HG02763 (cell line): ENCODE data around the gene APOL5.

Experiments used
- ATAC-seq: cut with Tn5 transposase; IDR thresholded peaks from one replicate; pipeline ENCODE4 v1.9.1; 2021; ENCODE audit warnings: mild to moderate bottlenecking, moderate library complexity; ENCODE audit not compliant: unreplicated experiment

Gene APOL5

DNA sequence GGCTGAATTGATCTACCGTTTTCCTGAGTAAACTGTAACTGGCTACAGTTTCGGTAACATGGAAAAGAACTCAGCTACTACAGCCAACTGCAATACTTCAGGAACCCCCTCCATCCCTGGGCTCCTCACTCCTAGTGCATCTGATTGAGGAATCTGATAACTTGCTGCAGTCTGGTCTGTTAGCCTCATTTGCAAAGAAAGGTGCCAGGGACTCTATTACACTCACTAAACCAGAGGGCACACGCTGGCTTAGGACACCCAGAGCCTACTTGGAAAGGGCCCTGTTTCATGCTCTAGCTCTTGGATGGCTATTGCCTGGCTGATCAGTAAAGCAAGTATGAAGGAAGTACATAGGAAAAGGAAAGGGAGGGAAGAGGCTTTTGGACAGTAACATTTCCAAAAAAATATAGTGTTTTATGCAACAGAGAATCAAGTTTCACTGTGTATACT lies 22.3 kb downstream of the APOL5 start:
- no peak for ATAC-seq

DNA sequence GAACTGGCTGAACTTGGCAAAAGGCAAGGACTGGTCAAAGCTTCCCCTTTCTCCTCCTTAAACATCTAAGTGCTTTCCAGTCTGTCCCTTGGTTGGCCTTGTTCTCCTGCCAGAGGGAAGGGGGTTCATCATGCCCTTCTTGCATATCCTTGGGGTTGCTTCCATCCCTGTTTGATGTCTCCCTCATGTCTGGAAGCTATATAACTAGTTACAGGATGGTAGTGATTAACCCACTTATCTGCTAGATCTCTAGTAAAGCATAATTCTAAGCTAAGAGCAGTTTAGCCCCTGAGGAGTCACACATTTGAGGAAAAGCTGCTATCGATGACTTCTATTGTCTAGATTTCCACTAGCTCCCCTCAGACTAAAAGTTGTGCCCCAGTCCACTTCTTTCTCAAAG lies 22.9 kb downstream of the APOL5 start:
- no peak for ATAC-seq

DNA sequence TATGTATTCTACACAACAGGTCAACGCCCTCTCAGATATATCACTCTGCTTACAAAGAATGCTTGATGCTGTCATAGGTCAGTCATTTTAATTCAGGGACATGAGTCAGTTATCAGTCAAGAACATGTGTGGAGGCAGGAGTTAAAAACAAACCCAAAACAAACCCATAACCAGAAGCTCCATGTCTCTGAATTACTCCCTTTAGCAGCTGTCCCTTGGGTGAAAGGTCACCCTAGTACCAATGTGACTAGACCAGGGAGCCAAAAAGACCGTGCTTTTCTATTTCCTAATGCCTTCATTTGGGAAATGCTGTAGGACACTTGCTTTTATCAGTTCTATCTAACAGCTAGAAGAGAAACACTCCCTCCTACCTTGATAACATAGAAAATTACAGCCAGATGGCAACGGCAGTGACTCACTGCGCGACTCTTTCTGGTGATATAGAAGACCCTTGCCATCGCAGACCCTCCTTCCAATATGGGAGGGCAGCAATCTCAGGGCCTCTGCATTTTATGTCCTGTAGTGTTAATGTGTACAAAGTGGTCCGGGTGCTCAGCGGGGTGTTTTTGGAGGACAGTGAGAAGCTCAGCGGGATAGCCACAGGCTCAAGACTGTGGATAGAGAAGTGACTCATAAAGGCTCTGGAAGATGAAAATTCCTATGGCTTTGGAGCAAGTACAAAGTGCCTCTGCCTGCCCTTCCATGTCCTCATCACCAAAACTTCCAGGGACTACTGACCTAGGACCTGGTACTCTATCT lies 24.8 kb downstream of the APOL5 start:
- no peak for ATAC-seq

DNA sequence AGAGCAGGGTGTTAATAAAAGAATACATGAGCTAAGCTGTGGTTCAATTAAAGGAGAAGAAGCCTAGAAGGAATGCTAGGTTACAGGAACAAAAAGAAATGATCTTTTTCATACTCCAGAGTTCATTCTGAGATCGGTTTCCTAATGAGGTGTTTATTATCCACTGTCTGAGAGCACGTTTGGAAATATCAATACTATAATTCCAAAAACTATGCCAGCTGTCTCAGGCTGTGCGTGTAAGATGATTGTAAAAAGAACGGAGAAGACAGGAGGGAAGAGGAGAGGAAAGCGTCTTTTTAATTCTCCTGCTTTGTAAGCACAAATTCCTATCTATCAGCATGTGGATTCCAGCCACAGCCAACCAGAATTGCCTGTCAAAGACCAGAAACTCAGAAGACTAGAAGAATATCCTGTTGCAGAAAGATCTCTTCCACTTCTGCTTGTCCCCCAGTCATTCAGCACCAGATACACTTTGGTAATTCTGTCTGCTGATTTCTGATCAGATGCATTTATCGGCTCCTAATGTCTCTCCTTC lies 25.7 kb downstream of the APOL5 start:
- no peak for ATAC-seq

DNA sequence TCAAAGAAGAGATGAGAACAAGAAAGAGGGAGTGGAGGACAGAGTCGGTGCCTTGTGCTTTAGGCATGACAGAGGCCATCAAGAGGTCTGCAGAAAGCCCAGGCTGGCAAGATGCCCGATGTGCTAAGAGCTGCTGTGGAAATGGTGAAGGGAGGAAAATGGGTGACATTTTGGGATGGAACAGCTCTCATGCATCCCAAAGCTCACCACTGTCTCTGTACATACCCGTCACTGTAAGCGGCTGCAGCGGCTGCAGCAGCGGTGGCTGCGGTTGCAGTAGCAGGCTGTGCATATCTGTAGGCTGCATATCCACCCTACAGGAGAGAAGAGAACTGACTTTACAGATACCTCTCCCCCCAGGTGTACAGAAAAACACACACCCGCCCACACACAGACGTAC lies 28.6 kb downstream of the APOL5 start:
- ATAC-seq = no peak

DNA sequence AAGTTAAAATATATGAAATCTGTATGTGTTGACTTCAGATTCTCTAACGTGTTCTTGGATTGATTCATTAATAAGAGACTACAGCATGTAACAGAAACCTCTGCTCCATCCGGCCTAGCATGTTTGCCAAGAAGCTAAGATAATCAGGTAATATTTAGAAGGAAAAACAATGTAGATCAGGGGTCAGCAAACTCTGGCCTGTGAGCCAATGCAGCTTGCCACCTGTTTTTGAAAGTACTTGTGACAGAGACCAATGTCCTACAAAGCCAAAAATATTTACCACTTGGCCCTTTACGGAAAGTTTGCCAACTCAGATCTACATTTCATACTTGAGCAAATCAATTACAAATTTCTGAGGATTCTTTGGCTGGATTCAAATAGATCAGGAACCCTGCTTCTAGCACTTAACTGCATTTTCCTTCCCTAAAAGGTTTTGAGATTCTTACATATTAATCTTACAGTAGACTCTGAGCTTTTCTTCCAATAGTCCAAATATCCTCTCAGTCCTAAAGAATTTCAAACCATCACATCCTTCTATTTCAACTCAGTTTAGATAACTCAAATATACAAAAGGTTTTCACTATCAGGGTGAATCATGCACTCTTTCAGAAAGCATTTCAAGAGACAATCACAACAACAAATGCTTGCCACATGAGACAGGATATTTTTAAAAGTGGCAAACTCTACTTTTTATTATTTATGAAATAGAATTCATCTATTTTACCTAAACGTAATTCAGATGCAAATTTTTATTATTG lies 29.5 kb downstream of the APOL5 start:
- ATAC-seq = no peak

DNA sequence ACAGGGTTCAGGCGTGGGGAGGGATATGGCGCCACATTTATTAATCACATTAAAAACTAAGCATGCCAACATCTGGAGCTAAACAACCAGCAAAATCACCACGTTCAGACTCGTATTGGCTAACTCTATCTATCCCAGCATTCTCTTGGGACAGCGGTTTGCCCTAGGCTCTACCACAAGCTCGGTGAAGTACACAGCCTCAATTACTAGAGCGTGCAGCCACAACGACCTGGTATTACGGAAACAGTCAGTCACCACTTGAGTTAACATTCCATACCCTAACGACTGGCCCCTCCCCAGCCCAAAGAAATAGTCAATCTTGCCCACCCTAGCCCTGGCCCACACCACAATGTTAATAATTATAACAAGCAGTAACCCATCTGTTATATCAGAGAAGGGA lies 32.1 kb downstream of the APOL5 start:
- ATAC-seq = peak; percentile 72

DNA sequence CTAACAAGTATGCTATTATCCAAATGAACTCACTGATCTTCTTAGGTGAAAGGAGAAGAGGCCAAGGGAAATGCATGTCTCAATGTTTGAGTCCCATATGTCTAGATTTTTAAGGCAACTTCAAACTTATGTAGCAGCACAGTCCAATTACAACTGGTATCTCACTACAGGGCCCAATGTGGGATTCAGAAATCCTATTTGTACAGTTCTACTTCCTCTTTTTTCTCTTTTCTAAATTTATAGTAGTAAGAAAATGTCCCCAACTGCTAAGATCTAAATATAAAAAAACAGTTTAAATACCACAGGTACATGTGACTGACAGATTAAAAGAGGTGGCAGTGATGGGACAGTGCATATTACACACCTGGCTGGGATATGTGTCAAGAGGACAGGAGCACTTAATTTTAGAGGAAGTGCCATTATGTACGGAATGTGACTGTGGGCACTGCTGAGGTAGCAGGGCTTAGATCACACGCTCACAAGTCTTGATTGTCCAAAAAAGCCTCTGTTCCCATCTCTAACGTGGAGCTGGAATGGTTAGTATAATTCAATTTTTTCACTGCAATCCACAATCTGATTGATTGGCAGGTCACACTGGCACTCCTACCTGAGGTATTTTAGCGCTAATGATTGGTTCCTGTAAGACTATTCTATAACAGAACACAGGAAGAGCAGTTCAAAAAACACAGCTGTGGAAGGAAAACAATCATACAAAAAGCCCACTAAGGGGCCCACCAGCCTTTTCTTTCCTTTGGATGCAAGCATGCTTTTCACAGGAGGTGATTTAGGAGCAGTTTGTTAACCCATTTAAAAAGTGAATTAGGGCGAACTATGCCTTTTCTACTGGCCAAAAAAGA lies 34.6 kb downstream of the APOL5 start:
- ATAC-seq = no peak

DNA sequence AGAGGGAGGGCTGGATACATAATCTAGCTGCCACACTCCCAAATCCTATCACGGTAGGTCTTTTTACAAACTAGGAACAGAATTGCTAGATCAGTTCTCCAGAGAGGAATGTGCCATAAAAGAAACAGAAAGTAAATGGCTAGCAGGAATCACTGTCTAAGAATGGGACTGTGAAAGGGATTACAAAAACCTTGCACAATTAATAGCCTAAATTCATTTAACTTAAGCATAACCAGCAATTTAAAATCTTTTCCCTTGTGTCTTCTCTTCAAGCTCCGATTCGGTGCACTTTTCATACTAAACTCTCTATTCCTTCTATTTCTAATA lies 35.2 kb downstream of the APOL5 start:
- ATAC-seq = no peak

DNA sequence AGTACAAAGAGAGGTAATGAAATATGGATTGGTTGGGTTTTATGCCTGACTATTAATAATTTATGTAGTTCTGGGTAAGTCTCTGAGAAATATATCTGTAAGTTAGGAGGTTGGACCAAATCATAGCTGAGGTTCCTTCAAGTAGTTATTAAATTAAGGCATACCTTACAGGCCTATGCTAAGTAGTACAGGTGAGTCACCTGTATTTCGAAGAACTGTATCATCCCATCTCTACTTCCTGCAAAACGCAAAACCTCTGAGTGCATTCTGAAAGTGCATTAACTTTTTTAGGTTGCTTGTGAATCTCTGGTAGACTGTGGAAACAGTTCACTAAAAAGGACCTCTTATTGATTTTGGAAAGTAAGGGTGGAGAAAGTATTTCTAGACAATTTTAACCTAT lies 37.1 kb downstream of the APOL5 start:
- no peak for ATAC-seq

DNA sequence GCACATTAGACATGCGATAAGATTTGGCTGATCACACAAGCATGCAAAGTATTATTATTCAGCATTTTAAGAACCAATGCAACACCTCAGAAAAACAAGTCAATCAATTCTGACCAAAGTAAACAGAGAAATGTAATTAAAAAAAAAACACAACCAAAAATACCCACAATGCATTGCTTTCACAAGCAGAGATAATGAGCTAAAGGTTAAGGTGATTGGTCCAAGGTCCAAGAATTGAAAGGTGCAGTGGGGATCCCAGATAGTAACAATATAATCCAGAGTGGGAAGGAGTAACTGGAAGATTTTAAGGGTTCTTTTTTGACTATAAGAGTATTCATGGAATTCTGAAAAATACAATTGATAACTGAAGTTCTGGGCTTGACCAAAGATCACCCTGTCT lies 39.0 kb downstream of the APOL5 start:
- ATAC-seq = no peak

DNA sequence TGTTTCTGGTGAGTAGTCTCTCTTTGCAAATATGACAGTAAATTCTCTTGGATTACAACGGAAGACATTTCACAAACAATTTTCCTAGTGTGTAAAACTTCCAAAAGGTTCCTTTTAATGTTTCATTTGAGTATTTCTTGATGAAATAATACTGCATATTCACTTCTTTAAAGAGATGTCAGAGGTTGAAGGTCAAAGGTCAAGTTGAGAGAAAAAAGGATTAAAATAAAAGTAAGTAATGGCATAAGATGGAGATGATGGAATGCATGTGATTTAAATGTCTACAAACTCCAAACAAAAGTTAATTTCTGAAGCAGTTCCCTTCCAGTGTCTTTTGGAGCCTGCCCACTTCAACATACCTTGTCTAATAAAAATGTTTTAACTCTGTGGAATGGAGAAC lies 40.7 kb downstream of the APOL5 start:
- ATAC-seq = no peak

DNA sequence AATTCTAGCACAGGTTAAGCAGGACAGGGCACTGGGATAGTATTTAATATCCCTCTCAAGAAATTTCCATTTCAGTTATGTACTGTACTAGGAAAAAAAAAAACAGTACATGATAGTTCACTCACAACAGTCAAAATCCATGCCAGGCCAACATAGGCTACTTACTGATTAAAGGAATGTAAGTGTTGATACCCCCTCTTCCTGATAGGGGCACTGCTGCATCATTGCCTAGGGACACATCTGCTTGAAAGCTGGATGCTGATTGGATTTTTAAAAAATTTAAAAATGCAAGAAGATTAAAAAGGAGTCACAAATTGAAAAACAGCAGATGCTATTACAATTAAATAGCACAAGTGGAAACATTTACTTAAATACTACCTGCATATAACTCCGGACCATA lies 43.4 kb downstream of the APOL5 start:
- no peak for ATAC-seq

DNA sequence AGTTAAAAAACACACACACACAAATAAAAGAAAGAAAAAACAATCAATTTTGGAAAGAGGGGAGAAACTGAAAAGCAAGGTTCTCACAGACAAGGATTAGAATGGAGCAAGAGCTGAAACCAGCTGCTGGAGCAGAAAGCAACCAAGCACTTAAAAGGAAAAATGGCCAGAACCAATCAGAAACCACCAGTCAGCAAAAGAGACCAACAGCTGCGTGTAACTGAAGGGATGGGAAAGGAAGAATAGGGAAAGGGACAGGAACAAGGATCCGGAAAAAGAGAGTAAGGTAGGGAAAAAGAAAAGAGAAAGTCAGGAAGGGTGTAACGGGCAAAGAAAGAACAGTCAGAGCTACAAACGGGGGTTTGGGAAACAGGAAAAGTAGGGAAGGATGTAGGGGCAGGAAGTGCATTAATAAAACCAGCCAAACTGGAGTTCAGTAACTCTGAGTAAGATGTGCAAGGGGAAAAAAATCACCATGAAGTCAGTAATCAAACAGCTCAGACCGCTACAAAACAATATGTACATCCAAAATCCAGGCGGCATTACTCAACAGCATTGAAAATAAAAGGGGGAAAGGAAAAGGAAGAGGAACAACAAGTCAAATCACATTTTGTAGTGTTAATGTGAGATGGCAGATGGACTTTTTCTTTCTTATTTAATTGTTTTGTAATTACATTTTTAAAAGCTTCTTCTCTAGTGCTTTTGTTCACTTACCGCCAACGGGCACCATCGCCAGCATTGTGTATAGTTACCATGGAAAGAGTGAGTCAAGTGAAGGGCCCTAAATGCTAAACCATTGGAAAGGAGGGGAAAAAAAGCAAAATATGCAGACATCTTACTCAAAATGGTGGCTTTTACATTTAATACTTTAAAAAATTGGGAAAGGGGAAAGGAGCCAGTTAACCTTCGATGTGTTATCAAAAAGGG lies 49.2 kb downstream of the APOL5 start:
- ATAC-seq = no peak

DNA sequence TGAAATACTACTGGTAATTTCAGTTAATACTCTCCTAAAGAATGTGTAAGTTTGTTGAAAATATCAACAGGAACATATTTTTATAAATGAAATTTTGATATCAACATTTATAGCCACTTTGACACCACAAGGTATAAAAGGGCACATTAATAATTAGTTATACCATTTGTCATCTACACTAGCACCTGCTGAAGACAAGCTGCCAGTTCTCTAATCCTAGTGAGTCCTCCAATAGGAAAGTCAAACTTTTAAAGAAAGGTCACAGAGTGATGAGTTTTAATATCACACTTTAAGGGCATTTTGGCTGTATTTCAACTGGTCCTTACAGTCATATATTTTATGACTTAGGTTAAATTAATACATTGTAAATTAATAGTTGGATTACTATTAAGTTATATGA lies 52.3 kb downstream of the APOL5 start:
- ATAC-seq = no peak

DNA sequence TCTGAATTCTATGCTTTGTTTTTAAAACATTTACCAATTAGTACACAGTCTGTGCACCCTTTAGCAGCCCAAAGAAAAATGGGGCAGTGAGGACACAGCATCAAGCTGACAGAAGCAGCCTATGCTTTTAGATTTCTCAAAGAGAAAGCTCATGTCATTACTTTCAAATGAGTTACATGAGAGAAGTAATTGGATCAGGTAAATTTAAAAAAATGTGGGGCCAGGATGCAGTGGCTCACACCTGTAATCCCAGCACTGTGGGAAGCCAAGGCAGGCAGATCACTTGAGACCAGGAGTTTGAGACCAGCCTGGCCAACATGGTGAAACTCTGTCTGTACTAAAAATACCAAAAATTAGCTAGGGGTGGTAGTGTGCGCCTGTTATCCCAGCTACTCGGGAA lies 57.7 kb downstream of the APOL5 start:
- ATAC-seq = no peak

DNA sequence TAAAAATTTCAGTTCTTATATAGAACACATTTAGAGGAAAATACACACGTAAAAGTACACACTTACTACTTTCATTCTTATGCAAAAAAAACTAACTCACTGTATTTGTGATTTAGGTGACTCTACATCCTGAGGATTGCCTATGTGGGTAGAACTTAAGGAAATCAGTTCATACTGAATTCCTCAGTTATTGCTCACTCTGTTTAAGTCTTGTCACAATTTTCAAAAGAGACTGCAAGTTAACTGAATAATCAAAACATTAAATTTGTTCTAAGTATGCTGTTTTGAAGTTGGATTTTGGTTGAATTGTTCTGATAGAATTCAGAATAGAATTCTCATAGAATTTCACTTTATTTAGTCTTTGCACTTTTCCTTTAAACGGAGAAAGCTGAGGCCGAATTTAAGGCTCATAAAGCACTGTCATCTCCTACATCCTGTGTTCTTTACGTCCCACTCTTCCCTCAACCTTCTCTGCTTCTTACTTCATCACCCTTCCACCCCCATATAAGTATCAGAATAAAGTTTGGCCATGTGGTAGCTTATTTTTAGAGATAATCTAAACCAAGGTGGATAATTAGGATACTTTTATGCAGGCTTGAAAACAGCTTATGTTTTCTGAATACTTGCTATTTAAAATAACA lies 59.8 kb downstream of the APOL5 start:
- no peak for ATAC-seq
